HuH-7.5 (cell line): ENCODE measurements around the gene DGCR2.
"Not testable (repeated sequence)": the region's sequence is repeated elsewhere in the genome, so short reads cannot be mapped to it uniquely, and the experiment has no call there.

Source experiments
- DNase-seq: peaks from one replicate; pipeline ENCODE4 v3.0.0; 2011; ENCODE audit warnings: low spot score

The DGCR2 gene

DNA sequence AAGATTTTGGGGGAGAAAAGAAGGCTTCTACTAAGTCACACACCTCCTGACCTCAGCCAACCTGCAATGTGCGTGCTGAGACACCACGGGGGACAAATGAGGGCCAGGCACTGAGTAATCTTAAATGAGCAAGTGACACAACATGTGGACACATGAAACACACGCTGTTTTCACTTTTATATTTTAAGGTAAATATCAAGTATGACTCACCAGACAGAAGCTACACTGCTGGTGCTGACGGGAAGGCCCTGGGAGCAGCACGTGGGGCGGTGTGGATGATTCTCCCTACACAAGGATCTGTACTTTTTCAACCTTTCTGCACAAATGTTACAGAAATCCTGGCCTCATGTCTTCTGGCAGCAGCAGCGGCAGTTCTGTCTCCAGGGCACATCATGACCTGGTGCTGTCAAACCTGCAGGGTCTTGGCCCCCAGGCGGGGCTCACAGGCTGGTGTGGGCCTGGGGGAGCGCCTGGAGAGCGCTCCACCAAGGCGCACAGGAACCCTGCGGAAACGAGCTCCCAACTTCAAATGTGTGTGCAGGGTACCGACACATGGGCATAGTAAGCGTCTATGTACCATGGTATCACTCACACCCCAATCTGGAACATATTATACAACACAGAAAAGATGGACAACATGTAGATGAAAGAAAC, 61.7 kb downstream of the DGCR2 start:
- DNase-seq, result no peak

DNA sequence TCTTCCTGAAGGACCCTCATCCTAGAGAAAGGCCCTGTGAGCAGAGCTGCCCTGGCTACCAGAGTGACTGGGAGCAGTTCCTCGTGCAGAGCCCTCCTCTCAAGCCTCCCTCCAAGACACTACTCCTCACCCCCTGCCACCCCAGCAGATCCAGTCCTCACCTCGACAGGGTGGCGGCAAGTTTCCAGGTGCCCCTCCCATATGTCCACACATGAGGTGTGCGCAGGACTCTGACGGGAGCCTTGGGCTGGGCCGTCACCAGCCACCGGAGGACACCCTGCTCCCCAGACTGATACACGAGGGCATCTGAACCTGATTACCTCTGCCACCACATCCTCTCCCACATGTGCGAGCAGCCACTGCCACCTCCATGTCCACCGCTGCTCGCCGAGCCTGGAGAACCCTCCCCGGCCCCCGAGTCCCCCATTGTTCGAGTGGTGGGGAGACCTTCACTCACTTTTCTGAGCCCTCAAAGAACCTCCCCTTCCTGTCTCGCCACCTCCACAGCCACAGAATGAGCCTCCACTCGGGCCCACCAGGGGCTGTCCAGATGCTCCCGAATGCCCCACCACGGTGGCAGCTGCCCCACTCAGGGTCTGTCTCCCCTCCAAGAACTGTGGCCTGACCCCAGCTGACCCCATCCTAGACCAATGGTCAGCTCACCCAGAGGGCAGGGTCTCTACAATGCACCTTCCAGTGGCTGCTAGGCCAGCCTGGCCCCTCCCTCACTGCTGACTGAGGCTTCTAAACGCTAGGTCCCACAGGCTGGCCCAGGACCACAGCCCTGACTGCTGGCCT, 62.5 kb downstream of the DGCR2 start:
- no peak for DNase-seq

DNA sequence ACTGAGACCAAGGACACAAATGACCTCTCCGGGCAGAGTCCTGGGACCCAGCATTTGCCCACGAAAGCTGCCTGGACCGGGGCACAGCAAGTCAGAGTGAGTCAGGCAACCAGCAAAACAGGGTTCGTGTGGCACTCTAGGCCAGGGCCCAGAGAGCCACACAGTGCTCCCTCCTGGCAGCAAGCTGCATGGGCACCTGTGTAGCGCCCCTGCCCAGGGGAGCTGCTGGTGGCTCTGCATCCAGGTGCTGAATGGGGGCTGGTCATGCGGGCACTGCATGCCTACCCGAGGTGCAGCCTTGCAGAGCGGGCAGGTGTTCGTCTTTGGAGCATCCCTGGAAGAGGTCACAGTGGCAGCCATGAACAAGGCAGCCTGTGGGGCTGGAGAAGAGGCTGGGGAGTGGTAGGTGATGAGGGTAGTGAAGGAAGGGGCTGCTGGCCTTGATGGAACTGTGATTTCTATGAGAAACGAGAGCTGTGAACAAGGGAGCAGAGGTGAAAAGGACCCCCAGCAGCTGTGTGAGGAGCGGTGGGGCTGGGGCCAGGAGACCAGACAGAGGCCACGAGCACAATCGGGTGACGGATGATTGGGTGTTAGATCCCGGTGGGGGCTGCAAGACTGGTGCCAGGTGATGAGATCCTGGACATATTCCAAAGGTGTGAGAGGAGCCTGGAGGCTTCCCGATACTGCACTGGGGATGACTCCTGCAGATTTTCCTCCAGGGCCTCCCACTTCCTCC, 63.3 kb downstream of the DGCR2 start:
- no peak for DNase-seq

DNA sequence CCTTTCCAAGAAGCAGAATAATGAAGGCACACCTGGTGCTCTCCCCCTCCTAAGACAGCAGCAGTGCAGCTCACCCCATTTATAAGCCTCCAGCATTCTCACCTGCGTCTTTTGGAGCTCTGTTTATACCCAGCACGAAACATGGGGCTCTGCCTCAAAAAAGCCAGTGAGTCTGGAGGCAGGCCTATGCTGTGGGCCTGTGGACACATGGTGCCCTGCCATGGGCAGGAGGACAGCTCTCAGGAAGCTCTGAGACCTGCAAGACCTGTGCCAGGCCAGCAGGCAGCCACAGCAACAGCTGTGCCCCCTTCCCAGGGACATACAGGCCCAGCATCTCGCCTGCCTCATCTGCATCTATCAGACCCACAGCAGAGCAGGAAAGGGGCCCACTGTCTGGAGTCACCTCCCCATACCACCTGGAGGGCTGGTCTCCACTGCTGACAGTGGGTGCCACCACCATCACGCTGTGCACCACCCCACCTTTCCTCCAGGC, 64.2 kb downstream of the DGCR2 start:
- no peak for DNase-seq

DNA sequence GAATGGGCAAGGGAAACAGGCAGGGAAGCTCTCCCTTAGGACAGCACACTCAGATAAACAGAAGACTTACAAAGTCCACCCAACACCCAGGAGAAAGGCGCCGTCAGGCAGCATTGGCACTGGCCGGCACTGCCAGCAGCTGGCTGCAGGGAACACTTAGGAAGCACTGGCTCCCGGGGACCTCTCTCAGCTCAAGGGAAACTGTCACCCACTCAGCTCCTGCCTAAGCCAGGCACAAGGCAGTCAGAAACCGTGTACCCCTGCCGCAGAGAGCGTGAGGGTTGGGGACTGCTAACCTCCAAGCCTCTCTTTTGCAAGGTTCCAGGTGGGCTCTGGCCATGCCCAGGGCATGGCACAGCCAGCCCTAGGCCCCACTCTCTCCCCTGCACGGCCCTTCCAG, 64.7 kb downstream of the DGCR2 start:
- DNase-seq, result no peak

- DNase-seq, result no peak
Observed at GRCh38 chr22:19056951-19057401, 65.2 kb downstream of the DGCR2 start.

GRCh38 chr22:19055801-19056200, 66.4 kb downstream of the DGCR2 start:
- no peak for DNase-seq

GRCh38 chr22:19052941-19053541, 69.2 kb downstream of the DGCR2 start:
- DNase-seq, result no peak

DNA sequence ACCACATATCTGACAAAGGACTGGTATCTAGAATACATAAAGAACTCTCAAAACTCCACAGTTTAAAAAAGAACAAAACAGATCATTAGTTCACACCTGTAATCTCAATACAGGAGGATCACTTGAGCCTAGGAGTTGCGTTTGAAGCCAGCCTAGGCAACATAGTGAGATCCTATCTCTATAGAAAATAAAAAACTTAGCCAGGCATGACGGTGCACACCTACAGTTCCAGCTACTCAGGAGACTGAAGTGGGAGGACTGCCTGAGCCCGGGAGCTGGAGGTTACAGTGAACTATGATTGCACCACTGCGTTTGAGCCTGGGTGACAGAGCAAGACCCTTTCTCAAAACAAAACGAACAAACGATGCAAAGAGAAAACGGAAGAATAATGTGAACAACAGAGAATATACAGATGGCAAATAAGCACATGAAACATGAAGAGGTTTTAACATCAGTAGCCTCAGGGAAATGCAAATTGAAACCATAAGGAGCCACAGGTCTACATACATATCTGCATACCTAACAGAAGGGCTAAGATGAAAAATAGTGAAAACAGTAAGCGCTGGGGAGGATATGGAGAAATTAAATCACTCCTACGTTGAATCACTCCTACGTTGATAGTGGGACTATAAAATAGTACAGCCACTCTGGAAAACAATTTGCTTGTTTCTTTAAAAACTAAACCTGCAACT, 70.7 kb downstream of the DGCR2 start:
- no peak for DNase-seq

DNA sequence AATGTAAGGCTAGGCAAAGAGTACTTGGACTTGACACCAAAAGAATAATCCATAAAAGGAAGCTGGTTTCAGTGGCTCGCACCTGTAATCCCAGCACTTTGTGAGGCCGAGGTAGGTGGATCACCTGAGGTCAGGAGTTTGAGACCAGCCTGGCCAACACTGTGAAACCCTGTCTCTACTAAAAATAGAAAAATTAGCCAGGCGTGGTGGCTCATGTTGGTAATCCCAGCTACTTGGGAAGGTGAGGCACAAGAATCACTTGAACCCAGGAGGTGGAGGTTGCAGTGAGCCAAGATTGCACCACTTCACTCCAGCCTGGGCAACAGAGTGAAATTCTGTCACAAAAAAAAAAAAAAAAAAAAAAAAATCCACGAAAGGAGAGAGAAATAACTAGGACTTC, 71.4 kb downstream of the DGCR2 start:
- not testable (repeated sequence) for DNase-seq

DNA sequence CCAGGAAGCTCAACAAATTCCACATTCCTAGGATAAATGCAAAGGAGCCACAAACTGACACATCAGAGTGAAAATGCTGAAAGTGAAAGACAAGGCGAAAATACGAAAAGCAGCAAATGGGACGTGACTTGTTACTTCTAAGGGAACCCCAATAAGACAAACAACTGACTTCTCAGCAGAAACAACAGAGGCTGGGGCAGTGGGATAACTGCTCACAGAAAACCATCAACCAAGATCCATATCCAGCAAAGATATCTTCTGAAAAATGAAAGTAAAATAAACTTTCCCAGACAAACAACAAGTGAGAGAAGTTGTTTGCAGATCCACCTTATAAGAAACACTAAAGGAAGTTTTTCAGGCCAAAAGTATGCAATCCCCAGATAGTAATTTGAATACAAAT, 72.1 kb downstream of the DGCR2 start:
- no peak for DNase-seq

DNA sequence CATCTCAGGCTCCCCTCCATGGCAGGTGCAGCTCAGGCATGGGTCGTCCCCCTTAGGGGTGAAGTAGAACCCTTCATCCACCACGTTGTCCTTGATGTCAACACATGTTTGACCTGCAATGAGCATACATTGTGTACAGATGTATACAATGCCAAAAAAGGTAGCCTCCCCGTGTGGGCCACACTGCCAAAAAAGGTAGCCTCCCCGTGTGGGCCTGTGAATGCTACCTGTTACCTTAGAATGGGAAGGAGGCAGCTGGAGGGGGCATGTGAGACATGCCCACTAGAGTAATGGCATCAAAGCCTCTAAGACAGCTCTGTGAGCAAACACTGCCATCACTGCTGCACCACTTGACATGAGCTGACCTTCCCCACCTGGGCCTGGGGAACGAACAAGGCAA, 73.7 kb downstream of the DGCR2 start:
- DNase-seq, result no peak

DNA sequence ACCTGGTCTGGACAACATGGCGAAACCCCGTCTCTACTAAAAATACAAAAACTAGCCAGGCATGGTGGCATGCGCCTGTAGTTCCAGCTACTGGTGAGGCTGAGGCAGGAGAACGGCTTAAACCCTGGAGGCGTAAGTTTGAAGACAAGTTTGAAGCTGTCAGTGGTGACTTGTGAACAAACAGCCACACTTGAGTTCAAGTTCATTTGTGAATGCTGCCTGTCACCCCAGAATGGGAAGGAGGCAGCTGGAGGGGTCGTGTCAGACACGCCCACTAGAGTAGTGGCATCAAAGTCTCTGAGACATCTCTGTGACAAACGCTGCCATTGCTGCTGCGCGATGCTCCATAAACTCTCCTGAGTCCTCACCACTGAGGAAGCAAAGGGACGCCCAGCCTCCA, 74.2 kb downstream of the DGCR2 start:
- DNase-seq, result no peak

DNA sequence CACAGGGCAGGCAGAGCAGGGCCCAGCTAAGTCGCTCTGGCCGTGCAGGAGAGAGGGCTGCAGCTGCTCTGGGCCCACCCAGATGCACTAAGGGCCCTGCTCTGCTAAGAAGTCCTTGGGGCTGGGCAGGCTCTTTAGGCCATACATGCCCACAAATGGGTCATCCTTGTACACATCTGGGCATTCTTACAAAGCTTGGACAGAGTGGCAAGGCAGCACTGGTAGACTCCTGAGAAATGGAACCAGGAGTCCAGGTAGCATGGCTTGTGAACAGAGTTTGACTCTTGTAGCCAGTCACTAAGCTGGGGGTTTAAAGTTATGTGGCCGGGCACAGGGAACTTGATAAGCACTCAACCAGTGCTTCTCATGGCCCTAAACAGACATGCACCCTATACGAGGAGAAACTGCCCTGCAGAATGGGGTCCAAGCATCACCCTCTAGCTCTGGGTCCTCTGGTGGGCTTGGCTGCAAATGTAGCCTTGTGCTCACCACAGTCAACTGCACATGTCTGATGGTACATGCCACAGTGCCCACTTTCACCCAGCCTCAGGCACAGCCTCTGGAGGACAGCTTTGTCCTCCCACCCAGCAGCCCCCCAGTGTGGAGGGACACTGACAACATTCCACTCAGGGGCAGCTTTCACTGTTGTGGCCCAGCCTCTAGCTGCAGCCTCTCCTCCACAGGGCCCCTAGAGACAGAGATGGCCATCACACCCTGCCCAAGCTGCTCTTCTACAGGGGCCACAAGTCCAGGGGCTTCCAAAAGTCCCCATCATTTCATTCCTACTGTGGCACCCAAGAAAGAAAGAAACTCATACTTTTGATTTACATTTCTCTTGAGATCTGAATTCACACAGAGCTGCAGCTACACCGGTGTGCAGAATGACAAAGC, 75.2 kb downstream of the DGCR2 start:
- no peak for DNase-seq

- no peak for DNase-seq
Observed at GRCh38 chr22:19046287-19046686, 75.9 kb downstream of the DGCR2 start.

DNA sequence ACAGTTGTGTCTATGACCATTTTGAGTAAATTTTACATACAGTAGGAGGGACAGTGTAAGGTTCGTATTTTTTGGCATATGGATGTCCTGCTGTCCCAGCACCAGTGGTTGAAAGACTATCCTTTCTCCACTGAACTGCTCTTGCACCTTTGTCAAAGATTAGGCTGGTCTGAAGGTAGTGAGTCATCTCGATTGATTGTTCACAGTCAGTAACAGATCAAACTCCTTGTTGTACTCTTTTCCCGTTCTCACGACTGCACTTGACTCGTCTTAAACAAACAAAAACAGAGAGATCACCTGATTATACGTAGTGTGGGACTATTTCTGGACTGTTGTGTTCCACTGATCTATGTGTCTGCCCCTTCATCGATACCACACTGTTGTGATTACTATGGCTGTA, 77.1 kb downstream of the DGCR2 start:
- no peak for DNase-seq

- no peak for DNase-seq
Observed at GRCh38 chr22:19044381-19044780, 77.8 kb downstream of the DGCR2 start.

GRCh38 chr22:19043121-19044085, 78.8 kb downstream of the DGCR2 start:
- DNase-seq, result no peak

GRCh38 chr22:19042285-19043120, 79.7 kb downstream of the DGCR2 start:
- DNase-seq, result no peak
